Measurements from ENCODE around the gene DGKQ.

DNA sequence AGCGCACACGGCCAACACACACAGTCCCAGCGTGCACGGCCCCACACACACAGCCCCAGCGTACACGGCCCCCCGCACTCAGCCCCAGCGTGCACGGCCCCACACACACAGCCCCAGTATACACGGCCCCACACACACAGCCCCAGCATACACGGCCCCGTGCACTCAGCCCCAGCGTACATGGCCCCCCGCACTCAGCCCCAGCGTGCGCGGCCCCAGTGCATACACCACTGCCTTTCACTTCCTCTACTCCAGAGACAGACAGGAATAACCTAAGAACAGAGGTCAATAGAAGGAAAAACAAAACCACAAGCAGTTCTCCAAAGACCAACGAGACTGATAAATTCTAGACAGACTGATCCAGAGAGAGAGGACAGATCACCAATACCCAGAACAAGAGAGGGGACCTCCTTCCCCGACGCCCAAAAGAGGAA is 58.3 kb downstream of the DGKQ start:
- TF ChIP-seq, protein P1, sequence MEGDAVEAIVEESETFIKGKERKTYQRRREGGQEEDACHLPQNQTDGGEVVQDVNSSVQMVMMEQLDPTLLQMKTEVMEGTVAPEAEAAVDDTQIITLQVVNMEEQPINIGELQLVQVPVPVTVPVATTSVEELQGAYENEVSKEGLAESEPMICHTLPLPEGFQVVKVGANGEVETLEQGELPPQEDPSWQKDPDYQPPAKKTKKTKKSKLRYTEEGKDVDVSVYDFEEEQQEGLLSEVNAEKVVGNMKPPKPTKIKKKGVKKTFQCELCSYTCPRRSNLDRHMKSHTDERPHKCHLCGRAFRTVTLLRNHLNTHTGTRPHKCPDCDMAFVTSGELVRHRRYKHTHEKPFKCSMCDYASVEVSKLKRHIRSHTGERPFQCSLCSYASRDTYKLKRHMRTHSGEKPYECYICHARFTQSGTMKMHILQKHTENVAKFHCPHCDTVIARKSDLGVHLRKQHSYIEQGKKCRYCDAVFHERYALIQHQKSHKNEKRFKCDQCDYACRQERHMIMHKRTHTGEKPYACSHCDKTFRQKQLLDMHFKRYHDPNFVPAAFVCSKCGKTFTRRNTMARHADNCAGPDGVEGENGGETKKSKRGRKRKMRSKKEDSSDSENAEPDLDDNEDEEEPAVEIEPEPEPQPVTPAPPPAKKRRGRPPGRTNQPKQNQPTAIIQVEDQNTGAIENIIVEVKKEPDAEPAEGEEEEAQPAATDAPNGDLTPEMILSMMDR (IDR thresholded peaks at IDR 0.05) = no peak
- TF ChIP-seq EP300 (IDR thresholded peaks at IDR 0.05) = no peak
- TF ChIP-seq, protein P2, sequence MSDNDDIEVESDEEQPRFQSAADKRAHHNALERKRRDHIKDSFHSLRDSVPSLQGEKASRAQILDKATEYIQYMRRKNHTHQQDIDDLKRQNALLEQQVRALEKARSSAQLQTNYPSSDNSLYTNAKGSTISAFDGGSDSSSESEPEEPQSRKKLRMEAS (IDR thresholded peaks at IDR 0.05) = no peak
- TF ChIP-seq RAD21 (conservative IDR thresholded peaks at IDR 0.05 in 1 of 2, IDR thresholded peaks at IDR 0.05 in 1 of 2) = no peak
- no peak for TF ChIP-seq BHLHE40 (IDR thresholded peaks at IDR 0.05; ENCODE audit: low read depth, low read length)
- no peak for TF ChIP-seq POLR2A (IDR thresholded peaks at IDR 0.05; ENCODE audit: low read length)
- no peak for TF ChIP-seq MAFK (IDR thresholded peaks at IDR 0.05; ENCODE audit: partially characterized antibody)
- TF ChIP-seq POLR2AphosphoS2 (conservative IDR thresholded peaks at IDR 0.05; ENCODE audit: low read length) = no peak
- TF ChIP-seq, protein P3, sequence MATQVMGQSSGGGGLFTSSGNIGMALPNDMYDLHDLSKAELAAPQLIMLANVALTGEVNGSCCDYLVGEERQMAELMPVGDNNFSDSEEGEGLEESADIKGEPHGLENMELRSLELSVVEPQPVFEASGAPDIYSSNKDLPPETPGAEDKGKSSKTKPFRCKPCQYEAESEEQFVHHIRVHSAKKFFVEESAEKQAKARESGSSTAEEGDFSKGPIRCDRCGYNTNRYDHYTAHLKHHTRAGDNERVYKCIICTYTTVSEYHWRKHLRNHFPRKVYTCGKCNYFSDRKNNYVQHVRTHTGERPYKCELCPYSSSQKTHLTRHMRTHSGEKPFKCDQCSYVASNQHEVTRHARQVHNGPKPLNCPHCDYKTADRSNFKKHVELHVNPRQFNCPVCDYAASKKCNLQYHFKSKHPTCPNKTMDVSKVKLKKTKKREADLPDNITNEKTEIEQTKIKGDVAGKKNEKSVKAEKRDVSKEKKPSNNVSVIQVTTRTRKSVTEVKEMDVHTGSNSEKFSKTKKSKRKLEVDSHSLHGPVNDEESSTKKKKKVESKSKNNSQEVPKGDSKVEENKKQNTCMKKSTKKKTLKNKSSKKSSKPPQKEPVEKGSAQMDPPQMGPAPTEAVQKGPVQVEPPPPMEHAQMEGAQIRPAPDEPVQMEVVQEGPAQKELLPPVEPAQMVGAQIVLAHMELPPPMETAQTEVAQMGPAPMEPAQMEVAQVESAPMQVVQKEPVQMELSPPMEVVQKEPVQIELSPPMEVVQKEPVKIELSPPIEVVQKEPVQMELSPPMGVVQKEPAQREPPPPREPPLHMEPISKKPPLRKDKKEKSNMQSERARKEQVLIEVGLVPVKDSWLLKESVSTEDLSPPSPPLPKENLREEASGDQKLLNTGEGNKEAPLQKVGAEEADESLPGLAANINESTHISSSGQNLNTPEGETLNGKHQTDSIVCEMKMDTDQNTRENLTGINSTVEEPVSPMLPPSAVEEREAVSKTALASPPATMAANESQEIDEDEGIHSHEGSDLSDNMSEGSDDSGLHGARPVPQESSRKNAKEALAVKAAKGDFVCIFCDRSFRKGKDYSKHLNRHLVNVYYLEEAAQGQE (IDR thresholded peaks at IDR 0.05) = no peak
- TF ChIP-seq EHF (CRISPR knock-in tag; IDR thresholded peaks at IDR 0.05) = no peak

Data from A549 (cell line).